GM15510 (cell line): ENCODE data around the gene SF3A1.

Experiments
- POLR2A ChIP-seq: IDR thresholded peaks from 3 replicates; pipeline ENCODE4 v1.6.1; 2011; ENCODE audit warnings: borderline replicate concordance; ENCODE audit not compliant: insufficient read length; ENCODE audit errors: extremely low read depth

SF3A1 gene

GRCh38 chr22:30338802-30339201 lies 17.9 kb downstream of the SF3A1 start:
- no peak for TF ChIP-seq POLR2A

GRCh38 chr22:30337461-30337778 lies 19.3 kb downstream of the SF3A1 start:
- TF ChIP-seq POLR2A = no peak

- TF ChIP-seq POLR2A = no peak
Measured at GRCh38 chr22:30336752-30337460, 19.8 kb downstream of the SF3A1 start.

GRCh38 chr22:30335236-30335635 lies 21.5 kb downstream of the SF3A1 start:
- TF ChIP-seq POLR2A = no peak

GRCh38 chr22:30334646-30335045 lies 22.0 kb downstream of the SF3A1 start:
- TF ChIP-seq POLR2A = no peak

GRCh38 chr22:30333707-30334087 lies 23.0 kb downstream of the SF3A1 start:
- no peak for TF ChIP-seq POLR2A

GRCh38 chr22:30332994-30333706 lies 23.5 kb downstream of the SF3A1 start:
- no peak for TF ChIP-seq POLR2A

- TF ChIP-seq POLR2A = no peak
Measured at GRCh38 chr22:30332551-30332950, 24.1 kb downstream of the SF3A1 start.

- TF ChIP-seq POLR2A = no peak
Measured at GRCh38 chr22:30328466-30329049, 28.1 kb downstream of the SF3A1 start.

- no peak for TF ChIP-seq POLR2A
Measured at GRCh38 chr22:30327864-30328345, 28.8 kb downstream of the SF3A1 start.

- peak; percentile 55 for TF ChIP-seq POLR2A
Measured at GRCh38 chr22:30326706-30327362, 29.9 kb downstream of the SF3A1 start, which contains the start of gene TBC1D10A. Gene TBC1D10A, minus strand, starts transcription at chr22:30326941. Its CDS starts 60 bp downstream, at chr22:30326881.

- no peak for TF ChIP-seq POLR2A
Measured at GRCh38 chr22:30326255-30326705, 30.4 kb downstream of the SF3A1 start.

GRCh38 chr22:30325724-30326254 lies 30.9 kb downstream of the SF3A1 start:
- no peak for TF ChIP-seq POLR2A

- TF ChIP-seq POLR2A = no peak
Measured at GRCh38 chr22:30325065-30325720, 31.5 kb downstream of the SF3A1 start.
